HepG2 (cell line): ENCODE results near the gene ARHGAP20.

Experiments
- CTCF ChIP-seq: sonication (generic); formaldehyde crosslinking; IDR thresholded peaks from 2 replicates; pipeline ENCODE4 v1.5.0; 2020; ENCODE audit warnings: mild to moderate bottlenecking, missing genetic modification reagents, moderate library complexity
- ETV6 ChIP-seq: sonication (generic); formaldehyde crosslinking; conservative IDR thresholded peaks from 2 replicates; pipeline ENCODE4 v1.4.0; 2020; ENCODE audit warnings: missing genetic modification reagents
- FOXK2 ChIP-seq: fragments of 450-650 bp; IDR thresholded peaks from 2 replicates; pipeline ENCODE4 v1.6.1; 2016
- KDM1A ChIP-seq: IDR thresholded peaks from 2 replicates; pipeline ENCODE4 v1.6.1; 2016; ENCODE audit warnings: missing compliant biosample characterization
- NFATC3 ChIP-seq: sonication (generic); formaldehyde crosslinking; IDR thresholded peaks from 2 replicates; pipeline ENCODE4 v1.5.1; 2020; ENCODE audit warnings: mild to moderate bottlenecking, missing genetic modification reagents
- NR1H2 ChIP-seq: sonication (generic); formaldehyde crosslinking; IDR thresholded peaks from 2 replicates; pipeline ENCODE4 v1.8.1; 2022; ENCODE audit warnings: low read depth, missing genetic modification reagents, borderline replicate concordance
- POLR2AphosphoS2 ChIP-seq: IDR thresholded peaks from 2 replicates; pipeline ENCODE4 v1.6.1; 2011; ENCODE audit warnings: low read depth, low read length, improper control_type of control experiment
- RFXAP ChIP-seq: sonication (generic); formaldehyde crosslinking; IDR thresholded peaks from 2 replicates; pipeline ENCODE4 v1.4.0; 2020; ENCODE audit warnings: missing genetic modification reagents, borderline replicate concordance
- ZFX ChIP-seq: sonication (generic); formaldehyde crosslinking; IDR thresholded peaks from 2 replicates; pipeline ENCODE4 v1.4.0; 2020; ENCODE audit warnings: mild to moderate bottlenecking, low read depth, missing genetic modification reagents, moderate library complexity
- ZZZ3 ChIP-seq: sonication (generic); formaldehyde crosslinking; IDR thresholded peaks from 2 replicates; pipeline ENCODE4 v1.4.0; 2020; ENCODE audit warnings: missing genetic modification reagents, mild to moderate bottlenecking, borderline replicate concordance
- TF ChIP-seq, protein P1 (sequence below): sonication (generic); formaldehyde crosslinking; IDR thresholded peaks from 2 replicates; pipeline ENCODE4 v1.4.0; 2020; ENCODE audit warnings: missing genetic modification reagents

GRCh38 chr11:110645253-110645652 lies 67.0 kb downstream of the ARHGAP20 start:
- TF ChIP-seq NFATC3 (CRISPR knock-in tag) (no peak), ZZZ3 (CRISPR knock-in tag) (no peak), NR1H2 (CRISPR knock-in tag) (no peak), KDM1A (CRISPR knock-in tag) (no peak), CTCF (no peak), RFXAP (CRISPR knock-in tag) (no peak), FOXK2 (no peak), ZFX (CRISPR knock-in tag) (no peak), POLR2AphosphoS2 (no peak), ETV6 (CRISPR knock-in tag) (no peak)
- TF ChIP-seq, protein P1, sequence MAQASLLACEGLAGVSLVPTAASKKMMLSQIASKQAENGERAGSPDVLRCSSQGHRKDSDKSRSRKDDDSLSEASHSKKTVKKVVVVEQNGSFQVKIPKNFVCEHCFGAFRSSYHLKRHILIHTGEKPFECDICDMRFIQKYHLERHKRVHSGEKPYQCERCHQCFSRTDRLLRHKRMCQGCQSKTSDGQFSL (CRISPR knock-in tag), result no peak
